Measurements from ENCODE around the gene STAT5B. TPM values are rescaled to one million over a fixed set of nuclear protein-coding genes. Genes with fewer than 3 reads are reported as not detected.
A peak's percentile ranks its signal among the peaks of the same experiment; 100 is the strongest.

The STAT5B gene
- total and polyA plus RNA-seq, 7 donors: 15.9 to 90.1 (median 68.8) TPM

GRCh38 chr17:42193216-42193968, 82.8 kb downstream of the STAT5B start:
- TF ChIP-seq CTCF (IDR thresholded peaks at IDR 0.05): no peak
- Histone ChIP-seq H3K4me1 (peaks cover 12% of the 10 kb centered on the region), H3K9me3 (no peaks in the 10 kb centered on the region), H3K36me3 (ENCODE audit: insufficient read depth in 1 of 2, low read depth in 1 of 2) (peaks cover 0 to 6% of the 10 kb centered on the region in 2 donors), H3K27me3 (ENCODE audit: insufficient read depth in 3 of 3, low read length in 2 of 3) (no peaks in the 10 kb centered on the region), H3K27ac (peak overlapping the region; percentile 81), H3K4me3 (peak overlapping the region; percentile 68)
- intact Hi-C loops (cut with DNase I): no loop called here
- 39 to 58% (median 49%) methylated on average over 12 of the region's 12 CpGs for WGBS, 3 donors
- ATAC-seq: peak in 1 of 4 donors; percentile 8
- no peak for DNase-seq

- 86 to 89% (median 89%) methylated on average over 17 to 23 of the region's 23 CpGs for WGBS, 3 donors
- intact Hi-C loops (cut with DNase I): no loop called here
- Histone ChIP-seq H3K9me3 (no peaks in the 10 kb centered on the region), H3K4me1 (peaks cover 12% of the 10 kb centered on the region), H3K4me3 (no peak overlapping the region), H3K27ac (no peak overlapping the region), H3K27me3 (ENCODE audit: insufficient read depth in 3 of 3, low read length in 2 of 3) (no peaks in the 10 kb centered on the region), H3K36me3 (ENCODE audit: insufficient read depth in 1 of 2, low read depth in 1 of 2) (peaks cover 0 to 6% of the 10 kb centered on the region in 2 donors)
- ATAC-seq: no peak
- TF ChIP-seq CTCF (IDR thresholded peaks at IDR 0.05): no peak
- DNase-seq: no peak
Observed at GRCh38 chr17:42192189-42193126, 83.7 kb downstream of the STAT5B start.

GRCh38 chr17:42191275-42191608, 84.9 kb downstream of the STAT5B start:
- 93 to 100% (median 96%) methylated on average over 5 of the region's 5 CpGs for WGBS, 3 donors

More at GRCh38 chr17:42191275-42191608, 84.9 kb downstream of the STAT5B start:
- DNase-seq (peak in 1 of 2 donors; percentile 19), ATAC-seq (no peak)
- H3K9me3 ChIP-seq: no peaks in the 10 kb centered on the region
- no peaks in the 10 kb centered on the region for H3K27me3 ChIP-seq (ENCODE audit: insufficient read depth in 3 of 3, low read length in 2 of 3)
- no peak overlapping the region for H3K27ac ChIP-seq
- no peak overlapping the region for H3K4me3 ChIP-seq
- intact Hi-C loops (cut with DNase I): no loop called here
- H3K4me1 ChIP-seq: peaks cover 12% of the 10 kb centered on the region
- no peak for TF ChIP-seq CTCF (IDR thresholded peaks at IDR 0.05)
- H3K36me3 ChIP-seq (ENCODE audit: insufficient read depth in 1 of 2, low read depth in 1 of 2): peaks cover 0 to 6% of the 10 kb centered on the region in 2 donors

All from psoas muscle (tissue), 8 donors.